H9 (cell line): ENCODE results near the gene GUK1. TPM values are rescaled to one million over a fixed set of nuclear protein-coding genes. Genes with fewer than 3 reads are reported as not detected.

ENCODE experiments used
- DNase-seq: peaks from one replicate; pipeline ENCODE4 v3.0.0-alpha.2; 2017
- H2AFZ ChIP-seq: one replicate; pipeline ENCODE4 v1.6.1; 2013; ENCODE audit warnings: mild to moderate bottlenecking, low read length, control low read depth, moderate library complexity
- H2AK5ac ChIP-seq: 2 replicates; pipeline ENCODE4 v1.6.1; 2013; ENCODE audit warnings: low read length, control low read depth, mixed read lengths; ENCODE audit not compliant: insufficient read length
- H2BK120ac ChIP-seq: one replicate; pipeline ENCODE4 v1.6.1; 2013; ENCODE audit warnings: low read depth, mild to moderate bottlenecking, low read length, control low read depth, inconsistent platforms; ENCODE audit not compliant: poor library complexity, severe bottlenecking
- H2BK12ac ChIP-seq: 2 replicates; pipeline ENCODE4 v1.6.1; 2013; ENCODE audit warnings: low read length, control low read depth, mixed read lengths, low read depth; ENCODE audit not compliant: insufficient read length
- H2BK15ac ChIP-seq: 2 replicates; pipeline ENCODE4 v1.6.1; 2013; ENCODE audit warnings: low read depth, low read length, control low read depth
- H2BK20ac ChIP-seq: one replicate; pipeline ENCODE4 v1.6.1; 2013; ENCODE audit warnings: low read depth, mild to moderate bottlenecking, low read length, control low read depth, inconsistent platforms; ENCODE audit not compliant: poor library complexity, severe bottlenecking
- H2BK5ac ChIP-seq: 2 replicates; pipeline ENCODE4 v1.6.1; 2013; ENCODE audit warnings: low read length, control low read depth, mixed read lengths; ENCODE audit not compliant: insufficient read length
- H3K14ac ChIP-seq: 2 replicates; pipeline ENCODE4 v1.6.1; 2013; ENCODE audit warnings: low read length, control low read depth; ENCODE audit not compliant: insufficient read depth
- H3K18ac ChIP-seq: 2 replicates; pipeline ENCODE4 v1.6.1; 2013; ENCODE audit warnings: low read depth, mild to moderate bottlenecking, mixed read lengths, low read length, control low read depth; ENCODE audit not compliant: insufficient read length
- H3K23ac ChIP-seq: 2 replicates; pipeline ENCODE4 v1.6.1; 2013; ENCODE audit warnings: low read length, control low read depth, mixed read lengths, low read depth; ENCODE audit not compliant: insufficient read length
- H3K23me2 ChIP-seq: 2 replicates; pipeline ENCODE4 v1.6.1; 2013; ENCODE audit warnings: low read depth, mild to moderate bottlenecking, mixed read lengths, low read length, control low read depth; ENCODE audit not compliant: insufficient read length, poor library complexity, severe bottlenecking
- H3K27ac ChIP-seq: 2 replicates; pipeline ENCODE4 v1.5.1; 2013; ENCODE audit warnings: low read length, control low read depth, mixed read lengths, low read depth; ENCODE audit not compliant: insufficient read length
- H3K27me3 ChIP-seq: 2 replicates; pipeline ENCODE4 v1.6.1; 2013; ENCODE audit warnings: low read length, control low read depth, inconsistent platforms; ENCODE audit not compliant: insufficient read depth
- H3K4ac ChIP-seq: 2 replicates; pipeline ENCODE4 v1.6.1; 2013; ENCODE audit warnings: low read depth, mild to moderate bottlenecking, control low read depth, inconsistent platforms, low read length, moderate library complexity
- H3K4me1 ChIP-seq: 2 replicates; pipeline ENCODE4 v1.6.1; 2013; ENCODE audit warnings: low read length, control low read depth, inconsistent platforms; ENCODE audit not compliant: insufficient read depth
- H3K4me2 ChIP-seq: 2 replicates; pipeline ENCODE4 v1.6.1; 2013; ENCODE audit warnings: low read length, control low read depth, mixed read lengths; ENCODE audit not compliant: insufficient read length, insufficient read depth
- H3K56ac ChIP-seq: 2 replicates; pipeline ENCODE4 v1.6.1; 2013; ENCODE audit warnings: low read depth, mild to moderate bottlenecking, mixed read lengths, low read length, control low read depth; ENCODE audit not compliant: insufficient read length
- H3K79me1 ChIP-seq: 2 replicates; pipeline ENCODE4 v1.6.1; 2013; ENCODE audit warnings: low read depth, mild to moderate bottlenecking, moderate library complexity, low read length, control low read depth, inconsistent platforms; ENCODE audit not compliant: insufficient read depth, poor library complexity, severe bottlenecking
- H3K79me2 ChIP-seq: 2 replicates; pipeline ENCODE4 v1.6.1; 2013; ENCODE audit warnings: low read length, control low read depth, inconsistent platforms; ENCODE audit not compliant: insufficient read depth
- H3K9ac ChIP-seq: 2 replicates; pipeline ENCODE4 v1.6.1; 2013; ENCODE audit warnings: low read length, control low read depth, mixed read lengths; ENCODE audit not compliant: insufficient read length; ENCODE audit errors: extremely low read depth
- H3K9me3 ChIP-seq: one replicate; pipeline ENCODE4 v1.6.1; 2013; ENCODE audit warnings: low read depth, low read length, inconsistent platforms; ENCODE audit not compliant: control insufficient read depth
- H3T11ph ChIP-seq: one replicate; pipeline ENCODE4 v1.6.1; 2013; ENCODE audit warnings: mild to moderate bottlenecking, low read length, control low read depth, inconsistent platforms
- H4K20me1 ChIP-seq: one replicate; pipeline ENCODE4 v1.6.1; 2013; ENCODE audit not compliant: control insufficient read depth, insufficient read length, insufficient read depth
- H4K5ac ChIP-seq: 2 replicates; pipeline ENCODE4 v1.6.1; 2013; ENCODE audit warnings: low read depth, mild to moderate bottlenecking, mixed read lengths, low read length, control low read depth; ENCODE audit not compliant: insufficient read length
- H4K8ac ChIP-seq: replicated peaks from 2 replicates; pipeline ENCODE4 v1.6.1; 2013; ENCODE audit warnings: low read length, control low read depth, mixed read lengths, low read depth; ENCODE audit not compliant: insufficient read length
- H4K91ac ChIP-seq: 2 replicates; pipeline ENCODE4 v1.6.1; 2013; ENCODE audit warnings: low read depth, mild to moderate bottlenecking, moderate library complexity, mixed read lengths, low read length, control low read depth; ENCODE audit not compliant: insufficient read length
- H3K27ac Mint-ChIP-seq, 3 experiments: 2 replicates in 2 of 3; 3 replicates in 1 of 3; pipeline ENCODE4 v1.8.0; 2020 to 2021; ENCODE audit warnings: mixed read lengths in 3 of 3, mild to moderate bottlenecking in 1 of 3, moderate library complexity in 1 of 3
- H3K27me3 Mint-ChIP-seq: 2 replicates; pipeline ENCODE4 v1.8.0; 2021; ENCODE audit warnings: low read depth, mild to moderate bottlenecking, moderate library complexity, mixed read lengths
- H3K36me3 Mint-ChIP-seq, 3 experiments: 2 replicates in 2 of 3; 3 replicates in 1 of 3; pipeline ENCODE4 v1.8.0; 2020 to 2021; ENCODE audit warnings: low read depth in 3 of 3, mixed read lengths in 3 of 3; ENCODE audit not compliant: insufficient read depth in 1 of 3
- H3K4me1 Mint-ChIP-seq, 2 experiments: 2 replicates each; pipeline ENCODE4 v1.8.0; 2020; ENCODE audit warnings: mixed read lengths in 2 of 2
- H3K4me3 Mint-ChIP-seq, 2 experiments: 2 replicates in 1 of 2; 3 replicates in 1 of 2; pipeline ENCODE4 v1.8.0; 2020 to 2021; ENCODE audit warnings: mild to moderate bottlenecking in 2 of 2, mixed read lengths in 2 of 2, moderate library complexity in 1 of 2
- H3K9me3 Mint-ChIP-seq, 2 experiments: 2 replicates in 1 of 2; 3 replicates in 1 of 2; pipeline ENCODE4 v1.8.0; 2020; ENCODE audit warnings: mild to moderate bottlenecking in 2 of 2, mixed read lengths in 2 of 2, moderate library complexity in 1 of 2
- CTCF ChIP-seq: fragments of 200-600 bp; sonication (generic); conservative IDR thresholded peaks from 3 replicates; pipeline ENCODE4 v1.8.0; 2021; ENCODE audit warnings: antibody characterized with exemption, mild to moderate bottlenecking
- WGBS: extraction: QIAGEN DNeasy Blood & Tissue Kit; methylation state at CpG from one replicate; pipeline ENCODE4 v1.1.7; 2013; ENCODE audit warnings: missing lambda C conversion rate, low lambda C conversion rate, mixed read lengths; ENCODE audit not compliant: insufficient read length; ENCODE audit errors: extremely low coverage; 5-methylcytosine and 5-hydroxymethylcytosine counted together
- total RNA-seq: library from RNA; stranded (reverse); gene quantifications from 2 replicates; pipeline ENCODE4 v1.2.1, GENCODE V29; 2021

Gene GUK1
- total RNA-seq, 1 experiment from 2014 or later = 88.2 TPM

GRCh38 chr1:228194436-228194835, 54.4 kb downstream of the GUK1 start:
- Histone ChIP-seq H3K4me2 (no peak overlapping the region), H3K23ac (no peak overlapping the region), H4K5ac (no peak overlapping the region), H4K8ac (no peak overlapping the region), H3T11ph (no peak overlapping the region), H3K14ac (no peak overlapping the region), H2BK5ac (no peak overlapping the region), H2BK12ac (no peak overlapping the region), H3K4ac (no peak overlapping the region), H2AFZ (no peak overlapping the region), H3K79me1 (no peaks in the 10 kb centered on the region), H3K9me3 (peaks cover 7% of the 10 kb centered on the region), H3K18ac (no peak overlapping the region), H3K27me3 (no peaks in the 10 kb centered on the region), H2BK20ac (no peak overlapping the region), H4K20me1 (no peaks in the 10 kb centered on the region), H4K91ac (no peak overlapping the region), H3K9ac (no peak overlapping the region), H3K23me2 (no peaks in the 10 kb centered on the region), H3K79me2 (no peaks in the 10 kb centered on the region), H3K27ac (no peak overlapping the region), H3K4me1 (no peaks in the 10 kb centered on the region), H3K56ac (no peak overlapping the region), H2BK120ac (no peak overlapping the region), H2BK15ac (no peak overlapping the region), H2AK5ac (no peak overlapping the region)
- no peak overlapping the region for H3K27ac Mint-ChIP-seq
- no peak overlapping the region for H3K4me3 Mint-ChIP-seq
- no CpG with 5 or more reads among the region's 3 CpGs for WGBS
- peaks cover 14 to 16% (median 15%) of the 10 kb centered on the region in 3 experiments for H3K36me3 Mint-ChIP-seq
- H3K4me1 Mint-ChIP-seq = no peaks in the 10 kb centered on the region
- TF ChIP-seq CTCF = no peak
- peaks cover 17% of the 10 kb centered on the region for H3K27me3 Mint-ChIP-seq
- DNase-seq = no peak
- peaks cover 18 to 20% of the 10 kb centered on the region in 2 experiments for H3K9me3 Mint-ChIP-seq
